Esophagus squamous epithelium (tissue), 4 donors: ENCODE measurements around the gene TRIM58.

Experiments
- POLR2A ChIP-seq, 4 donors: fragments of 450-650 bp; IDR thresholded peaks; one replicate each; pipeline ENCODE4 v1.6.1; 2017; ENCODE audit warnings: antibody characterized with exemption in 4 of 4, mild to moderate bottlenecking in 4 of 4, moderate library complexity in 3 of 4
- TF ChIP-seq, protein P1 (sequence below), 6 experiments: fragments of 450-650 bp in 4 of 6; fragments of 200-600 bp in 2 of 6; sonication (generic) in 2 of 6; IDR thresholded peaks; one replicate each; pipeline ENCODE4 v1.5.1; 2016 to 2019; ENCODE audit warnings: antibody characterized with exemption in 6 of 6, mild to moderate bottlenecking in 4 of 6, moderate library complexity in 4 of 6

GRCh38 chr1:247857985-247858619, 1.1 kb downstream of the TRIM58 start:
- TF ChIP-seq, protein P1, sequence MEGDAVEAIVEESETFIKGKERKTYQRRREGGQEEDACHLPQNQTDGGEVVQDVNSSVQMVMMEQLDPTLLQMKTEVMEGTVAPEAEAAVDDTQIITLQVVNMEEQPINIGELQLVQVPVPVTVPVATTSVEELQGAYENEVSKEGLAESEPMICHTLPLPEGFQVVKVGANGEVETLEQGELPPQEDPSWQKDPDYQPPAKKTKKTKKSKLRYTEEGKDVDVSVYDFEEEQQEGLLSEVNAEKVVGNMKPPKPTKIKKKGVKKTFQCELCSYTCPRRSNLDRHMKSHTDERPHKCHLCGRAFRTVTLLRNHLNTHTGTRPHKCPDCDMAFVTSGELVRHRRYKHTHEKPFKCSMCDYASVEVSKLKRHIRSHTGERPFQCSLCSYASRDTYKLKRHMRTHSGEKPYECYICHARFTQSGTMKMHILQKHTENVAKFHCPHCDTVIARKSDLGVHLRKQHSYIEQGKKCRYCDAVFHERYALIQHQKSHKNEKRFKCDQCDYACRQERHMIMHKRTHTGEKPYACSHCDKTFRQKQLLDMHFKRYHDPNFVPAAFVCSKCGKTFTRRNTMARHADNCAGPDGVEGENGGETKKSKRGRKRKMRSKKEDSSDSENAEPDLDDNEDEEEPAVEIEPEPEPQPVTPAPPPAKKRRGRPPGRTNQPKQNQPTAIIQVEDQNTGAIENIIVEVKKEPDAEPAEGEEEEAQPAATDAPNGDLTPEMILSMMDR (IDR thresholded peaks at IDR 0.05): no peak
- TF ChIP-seq POLR2A (IDR thresholded peaks at IDR 0.05): no peak
